HL-60 (cell line): ENCODE data around the gene SP100.

ENCODE experiments used
- CTCF ChIP-seq: IDR thresholded peaks from one replicate; pipeline ENCODE4 v1.5.1; 2011; ENCODE audit warnings: low read length, control low read depth, inconsistent platforms; ENCODE audit not compliant: insufficient read depth
- POLR2AphosphoS5 ChIP-seq: IDR thresholded peaks from 2 replicates; pipeline ENCODE4 v1.6.1; 2012; ENCODE audit warnings: low read depth

GRCh38 chr2:230400454-230400853 lies 15.5 kb upstream of the SP100 start:
- no peak for TF ChIP-seq CTCF
- no peak for TF ChIP-seq POLR2AphosphoS5
